Measurements from ENCODE around the gene HNRNPM. TPM values are rescaled to one million over a fixed set of nuclear protein-coding genes. Genes with fewer than 3 reads are reported as not detected.
"Not testable (repeated sequence)": the region's sequence is repeated elsewhere in the genome, so short reads cannot be mapped to it uniquely, and the experiment has no call there.

Gene HNRNPM
- polyA plus RNA-seq, 1 donor = 222 TPM

- H3K36me3 ChIP-seq (ENCODE audit: control insufficient read depth, insufficient read depth, low read length) = peaks cover 7% of the 10 kb centered on the region
- no peaks in the 10 kb centered on the region for H3K9me3 ChIP-seq (ENCODE audit: control insufficient read depth, low read depth, low read length)
- peak overlapping the region; percentile 42 for H3K4me3 ChIP-seq (ENCODE audit: low read length)
- H3K27ac ChIP-seq (ENCODE audit: low read length) = no peak overlapping the region
- DNase-seq = peak in 1 of 2 donors; percentile 33
- peaks cover 6% of the 10 kb centered on the region for H3K4me1 ChIP-seq (ENCODE audit: control insufficient read depth, insufficient read depth, low read length)
- H3K27me3 ChIP-seq (ENCODE audit: control insufficient read depth, insufficient read depth, low read length) = no peaks in the 10 kb centered on the region
- no CpG with 5 or more reads among the region's 18 CpGs for WGBS (ENCODE audit: insufficient coverage, low lambda C conversion rate)
Observed at GRCh38 chr19:8506402-8506957, 61.7 kb downstream of the HNRNPM start.

- peaks cover 3% of the 10 kb centered on the region for H3K9me3 ChIP-seq (ENCODE audit: control insufficient read depth, low read depth, low read length)
- peaks cover 16% of the 10 kb centered on the region for H3K4me1 ChIP-seq (ENCODE audit: control insufficient read depth, insufficient read depth, low read length)
- DNase-seq = no peak
- H3K27ac ChIP-seq (ENCODE audit: low read length) = no peak overlapping the region
- no CpG with 5 or more reads among the region's 52 CpGs for WGBS (ENCODE audit: insufficient coverage, low lambda C conversion rate)
- H3K27me3 ChIP-seq (ENCODE audit: control insufficient read depth, insufficient read depth, low read length) = no peaks in the 10 kb centered on the region
- peaks cover 14% of the 10 kb centered on the region for H3K36me3 ChIP-seq (ENCODE audit: control insufficient read depth, insufficient read depth, low read length)
- no peak overlapping the region for H3K4me3 ChIP-seq (ENCODE audit: low read length)
Observed at GRCh38 chr19:8510589-8511115, 65.9 kb downstream of the HNRNPM start.

- no peak overlapping the region for H3K27ac ChIP-seq (ENCODE audit: low read length)
- H3K4me3 ChIP-seq (ENCODE audit: low read length) = no peak overlapping the region
- no CpG with 5 or more reads among the region's 45 CpGs for WGBS (ENCODE audit: insufficient coverage, low lambda C conversion rate)
- peaks cover 11% of the 10 kb centered on the region for H3K4me1 ChIP-seq (ENCODE audit: control insufficient read depth, insufficient read depth, low read length)
- H3K27me3 ChIP-seq (ENCODE audit: control insufficient read depth, insufficient read depth, low read length) = no peaks in the 10 kb centered on the region
- H3K9me3 ChIP-seq (ENCODE audit: control insufficient read depth, low read depth, low read length) = peaks cover 3% of the 10 kb centered on the region
- no peak for DNase-seq
- H3K36me3 ChIP-seq (ENCODE audit: control insufficient read depth, insufficient read depth, low read length) = peaks cover 14% of the 10 kb centered on the region
Observed at GRCh38 chr19:8511573-8512101, 66.9 kb downstream of the HNRNPM start.

- Histone ChIP-seq H3K27ac (ENCODE audit: low read length) (no peak overlapping the region), H3K9me3 (ENCODE audit: control insufficient read depth, low read depth, low read length) (peaks cover 3% of the 10 kb centered on the region), H3K36me3 (ENCODE audit: control insufficient read depth, insufficient read depth, low read length) (peaks cover 14% of the 10 kb centered on the region), H3K27me3 (ENCODE audit: control insufficient read depth, insufficient read depth, low read length) (no peaks in the 10 kb centered on the region), H3K4me1 (ENCODE audit: control insufficient read depth, insufficient read depth, low read length) (peaks cover 11% of the 10 kb centered on the region), H3K4me3 (ENCODE audit: low read length) (no peak overlapping the region)
- DNase-seq = peak in 1 of 2 donors; percentile 21
- no CpG with 5 or more reads among the region's 22 CpGs for WGBS (ENCODE audit: insufficient coverage, low lambda C conversion rate)
Observed at GRCh38 chr19:8512115-8512967, 67.6 kb downstream of the HNRNPM start.

GRCh38 chr19:8513036-8513686 lies 68.4 kb downstream of the HNRNPM start:
- Histone ChIP-seq H3K9me3 (ENCODE audit: control insufficient read depth, low read depth, low read length) (peaks cover 3% of the 10 kb centered on the region), H3K4me3 (ENCODE audit: low read length) (peak overlapping the region; percentile 61), H3K4me1 (ENCODE audit: control insufficient read depth, insufficient read depth, low read length) (peaks cover 17% of the 10 kb centered on the region), H3K27me3 (ENCODE audit: control insufficient read depth, insufficient read depth, low read length) (no peaks in the 10 kb centered on the region), H3K36me3 (ENCODE audit: control insufficient read depth, insufficient read depth, low read length) (peaks cover 14% of the 10 kb centered on the region), H3K27ac (ENCODE audit: low read length) (peak overlapping the region; percentile 93)
- WGBS (ENCODE audit: insufficient coverage, low lambda C conversion rate) = no CpG with 5 or more reads among the region's 19 CpGs
- no peak for DNase-seq

- Histone ChIP-seq H3K36me3 (ENCODE audit: control insufficient read depth, insufficient read depth, low read length) (peaks cover 14% of the 10 kb centered on the region), H3K27ac (ENCODE audit: low read length) (peak within 1 kb of the TSS; percentile 93), H3K9me3 (ENCODE audit: control insufficient read depth, low read depth, low read length) (peaks cover 3% of the 10 kb centered on the region), H3K4me3 (ENCODE audit: low read length) (peak within 1 kb of the TSS; percentile 61), H3K4me1 (ENCODE audit: control insufficient read depth, insufficient read depth, low read length) (peaks cover 19% of the 10 kb centered on the region), H3K27me3 (ENCODE audit: control insufficient read depth, insufficient read depth, low read length) (no peaks in the 10 kb centered on the region)
- 0% methylated on average over 3 of the region's 70 CpGs for WGBS (ENCODE audit: insufficient coverage, low lambda C conversion rate)
- DNase-seq = peak; percentile 96 to 98
Observed at GRCh38 chr19:8513687-8514504, 69.1 kb downstream of the HNRNPM start, which contains the start of gene ZNF414. ZNF414 (minus strand) TSS chr19:8514167; CDS start chr19:8514046, 121 bp downstream.

- peaks cover 14% of the 10 kb centered on the region for H3K36me3 ChIP-seq (ENCODE audit: control insufficient read depth, insufficient read depth, low read length)
- WGBS (ENCODE audit: insufficient coverage, low lambda C conversion rate) = no CpG with 5 or more reads among the region's 21 CpGs
- not testable (repeated sequence) for H3K9me3 ChIP-seq (ENCODE audit: control insufficient read depth, low read depth, low read length); DNase-seq; H3K27me3 ChIP-seq (ENCODE audit: control insufficient read depth, insufficient read depth, low read length)
- peak overlapping the region; percentile 93 for H3K27ac ChIP-seq (ENCODE audit: low read length)
- H3K4me3 ChIP-seq (ENCODE audit: low read length) = peak overlapping the region; percentile 61
- H3K4me1 ChIP-seq (ENCODE audit: control insufficient read depth, insufficient read depth, low read length) = peaks cover 19% of the 10 kb centered on the region
Observed at GRCh38 chr19:8514505-8515009, 69.8 kb downstream of the HNRNPM start.

GRCh38 chr19:8515317-8515716 lies 70.5 kb downstream of the HNRNPM start:
- Histone ChIP-seq H3K27ac (ENCODE audit: low read length) (no peak overlapping the region), H3K27me3 (ENCODE audit: control insufficient read depth, insufficient read depth, low read length) (no peaks in the 10 kb centered on the region), H3K36me3 (ENCODE audit: control insufficient read depth, insufficient read depth, low read length) (peaks cover 14% of the 10 kb centered on the region), H3K4me3 (ENCODE audit: low read length) (no peak overlapping the region), H3K9me3 (ENCODE audit: control insufficient read depth, low read depth, low read length) (peaks cover 3% of the 10 kb centered on the region), H3K4me1 (ENCODE audit: control insufficient read depth, insufficient read depth, low read length) (peaks cover 19% of the 10 kb centered on the region)
- no peak for DNase-seq
- no CpG with 5 or more reads among the region's 11 CpGs for WGBS (ENCODE audit: insufficient coverage, low lambda C conversion rate)

- Histone ChIP-seq H3K9me3 (ENCODE audit: control insufficient read depth, low read depth, low read length) (no peaks in the 10 kb centered on the region), H3K27me3 (ENCODE audit: control insufficient read depth, insufficient read depth, low read length) (no peaks in the 10 kb centered on the region), H3K27ac (ENCODE audit: low read length) (no peak overlapping the region), H3K4me1 (ENCODE audit: control insufficient read depth, insufficient read depth, low read length) (peaks cover 27% of the 10 kb centered on the region), H3K36me3 (ENCODE audit: control insufficient read depth, insufficient read depth, low read length) (peaks cover 3% of the 10 kb centered on the region), H3K4me3 (ENCODE audit: low read length) (no peak overlapping the region)
- DNase-seq = peak in 1 of 2 donors; percentile 31
- WGBS (ENCODE audit: insufficient coverage, low lambda C conversion rate) = 90% methylated on average over 2 of the region's 10 CpGs
Observed at GRCh38 chr19:8517551-8518442, 73.0 kb downstream of the HNRNPM start.
